ENCODE results near the gene SHH. TPM values are rescaled to one million over a fixed set of nuclear protein-coding genes. Genes with fewer than 3 reads are reported as not detected.

The SHH gene
- total and polyA plus RNA-seq, 2 of the 13 experiments (the other 11 are each of a cell fraction or from before 2014, with no cell fraction given) = 1.9 to 3.4 TPM

GRCh38 chr7:155831807-155832524 lies 19.7 kb upstream of the SHH start (continued):
- TF ChIP-seq EP300 (IDR thresholded peaks at IDR 0.05; ENCODE audit: low read depth in 2 of 2, low read length in 2 of 2) (peak in 1 of 2 experiments; percentile 42; a peak in 1 of 4 replicates), EP300 (CRISPR knock-in tag; IDR thresholded peaks at IDR 0.05; ENCODE audit: borderline replicate concordance) (no peak), SOX13 (IDR thresholded peaks at IDR 0.05) (no peak), SOX13 (CRISPR knock-in tag; conservative IDR thresholded peaks at IDR 0.05 in 1 of 2, IDR thresholded peaks at IDR 0.05 in 1 of 2) (peak in 1 of 2 experiments; percentile 24; a peak in 1 of 4 replicates), YEATS4 (CRISPR knock-in tag; IDR thresholded peaks at IDR 0.05; ENCODE audit: borderline replicate concordance) (no peak), NPAS2 (CRISPR knock-in tag; IDR thresholded peaks at IDR 0.05; ENCODE audit: borderline replicate concordance) (no peak), ZNF329 (CRISPR knock-in tag; IDR thresholded peaks at IDR 0.05; ENCODE audit: low read depth) (no peak), TBL1XR1 (IDR thresholded peaks at IDR 0.05; ENCODE audit: borderline replicate concordance, low read length, partially characterized antibody) (no peak), ZNF709 (CRISPR knock-in tag; IDR thresholded peaks at IDR 0.05) (0 out of 2 replicates have a peak, but pooled peaks have one; percentile 31), ZBTB10 (CRISPR knock-in tag; IDR thresholded peaks at IDR 0.05; ENCODE audit: borderline replicate concordance) (peak; percentile 94), ZNF296 (CRISPR knock-in tag; conservative IDR thresholded peaks at IDR 0.05) (no peak), TMF1 (CRISPR knock-in tag; IDR thresholded peaks at IDR 0.05; ENCODE audit: low read depth) (no peak), ZNF660 (CRISPR knock-in tag; IDR thresholded peaks at IDR 0.05; ENCODE audit: borderline replicate concordance, low read depth) (no peak), ELF3 (CRISPR knock-in tag; IDR thresholded peaks at IDR 0.05) (0 out of 2 replicates have a peak, but pooled peaks have one; percentile 42), SPEN (CRISPR knock-in tag; IDR thresholded peaks at IDR 0.05; ENCODE audit: low read depth) (0 out of 2 replicates have a peak, but pooled peaks have one; percentile 33)
- TF ChIP-seq, protein P1, sequence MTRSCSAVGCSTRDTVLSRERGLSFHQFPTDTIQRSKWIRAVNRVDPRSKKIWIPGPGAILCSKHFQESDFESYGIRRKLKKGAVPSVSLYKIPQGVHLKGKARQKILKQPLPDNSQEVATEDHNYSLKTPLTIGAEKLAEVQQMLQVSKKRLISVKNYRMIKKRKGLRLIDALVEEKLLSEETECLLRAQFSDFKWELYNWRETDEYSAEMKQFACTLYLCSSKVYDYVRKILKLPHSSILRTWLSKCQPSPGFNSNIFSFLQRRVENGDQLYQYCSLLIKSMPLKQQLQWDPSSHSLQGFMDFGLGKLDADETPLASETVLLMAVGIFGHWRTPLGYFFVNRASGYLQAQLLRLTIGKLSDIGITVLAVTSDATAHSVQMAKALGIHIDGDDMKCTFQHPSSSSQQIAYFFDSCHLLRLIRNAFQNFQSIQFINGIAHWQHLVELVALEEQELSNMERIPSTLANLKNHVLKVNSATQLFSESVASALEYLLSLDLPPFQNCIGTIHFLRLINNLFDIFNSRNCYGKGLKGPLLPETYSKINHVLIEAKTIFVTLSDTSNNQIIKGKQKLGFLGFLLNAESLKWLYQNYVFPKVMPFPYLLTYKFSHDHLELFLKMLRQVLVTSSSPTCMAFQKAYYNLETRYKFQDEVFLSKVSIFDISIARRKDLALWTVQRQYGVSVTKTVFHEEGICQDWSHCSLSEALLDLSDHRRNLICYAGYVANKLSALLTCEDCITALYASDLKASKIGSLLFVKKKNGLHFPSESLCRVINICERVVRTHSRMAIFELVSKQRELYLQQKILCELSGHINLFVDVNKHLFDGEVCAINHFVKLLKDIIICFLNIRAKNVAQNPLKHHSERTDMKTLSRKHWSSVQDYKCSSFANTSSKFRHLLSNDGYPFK (CRISPR knock-in tag; IDR thresholded peaks at IDR 0.05; ENCODE audit: borderline replicate concordance) = no peak
- TF ChIP-seq, protein P2, sequence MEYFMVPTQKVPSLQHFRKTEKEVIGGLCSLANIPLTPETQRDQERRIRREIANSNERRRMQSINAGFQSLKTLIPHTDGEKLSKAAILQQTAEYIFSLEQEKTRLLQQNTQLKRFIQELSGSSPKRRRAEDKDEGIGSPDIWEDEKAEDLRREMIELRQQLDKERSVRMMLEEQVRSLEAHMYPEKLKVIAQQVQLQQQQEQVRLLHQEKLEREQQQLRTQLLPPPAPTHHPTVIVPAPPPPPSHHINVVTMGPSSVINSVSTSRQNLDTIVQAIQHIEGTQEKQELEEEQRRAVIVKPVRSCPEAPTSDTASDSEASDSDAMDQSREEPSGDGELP (IDR thresholded peaks at IDR 0.05; ENCODE audit: borderline replicate concordance, low read depth) = peak; percentile 87
- TF ChIP-seq, protein P3, sequence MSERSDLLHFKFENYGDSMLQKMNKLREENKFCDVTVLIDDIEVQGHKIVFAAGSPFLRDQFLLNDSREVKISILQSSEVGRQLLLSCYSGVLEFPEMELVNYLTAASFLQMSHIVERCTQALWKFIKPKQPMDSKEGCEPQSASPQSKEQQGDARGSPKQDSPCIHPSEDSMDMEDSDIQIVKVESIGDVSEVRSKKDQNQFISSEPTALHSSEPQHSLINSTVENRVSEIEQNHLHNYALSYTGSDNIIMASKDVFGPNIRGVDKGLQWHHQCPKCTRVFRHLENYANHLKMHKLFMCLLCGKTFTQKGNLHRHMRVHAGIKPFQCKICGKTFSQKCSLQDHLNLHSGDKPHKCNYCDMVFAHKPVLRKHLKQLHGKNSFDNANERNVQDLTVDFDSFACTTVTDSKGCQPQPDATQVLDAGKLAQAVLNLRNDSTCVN (CRISPR knock-in tag; IDR thresholded peaks at IDR 0.05; ENCODE audit: borderline replicate concordance) = no peak
- TF ChIP-seq, protein P4, sequence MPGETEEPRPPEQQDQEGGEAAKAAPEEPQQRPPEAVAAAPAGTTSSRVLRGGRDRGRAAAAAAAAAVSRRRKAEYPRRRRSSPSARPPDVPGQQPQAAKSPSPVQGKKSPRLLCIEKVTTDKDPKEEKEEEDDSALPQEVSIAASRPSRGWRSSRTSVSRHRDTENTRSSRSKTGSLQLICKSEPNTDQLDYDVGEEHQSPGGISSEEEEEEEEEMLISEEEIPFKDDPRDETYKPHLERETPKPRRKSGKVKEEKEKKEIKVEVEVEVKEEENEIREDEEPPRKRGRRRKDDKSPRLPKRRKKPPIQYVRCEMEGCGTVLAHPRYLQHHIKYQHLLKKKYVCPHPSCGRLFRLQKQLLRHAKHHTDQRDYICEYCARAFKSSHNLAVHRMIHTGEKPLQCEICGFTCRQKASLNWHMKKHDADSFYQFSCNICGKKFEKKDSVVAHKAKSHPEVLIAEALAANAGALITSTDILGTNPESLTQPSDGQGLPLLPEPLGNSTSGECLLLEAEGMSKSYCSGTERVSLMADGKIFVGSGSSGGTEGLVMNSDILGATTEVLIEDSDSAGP (CRISPR knock-in tag; IDR thresholded peaks at IDR 0.05; ENCODE audit: borderline replicate concordance) = peak; percentile 39; the same call in 1 of the 2 replicates

Measured in HepG2 (cell line).